Osteoblast (primary cell): ENCODE results near the gene SMIM29. TPM values are rescaled to one million over a fixed set of nuclear protein-coding genes. Genes with fewer than 3 reads are reported as not detected.

Source experiments
- DNase-seq: peaks from one replicate; pipeline ENCODE4 v3.0.0; 2011; ENCODE audit warnings: low spot score, mixed read lengths; ENCODE audit not compliant: insufficient read length; ENCODE audit errors: missing footprints
- H2AFZ ChIP-seq: 2 replicates; pipeline ENCODE4 v1.6.0; 2011; ENCODE audit warnings: mild to moderate bottlenecking, low read length
- H3K27ac ChIP-seq: 2 replicates; pipeline ENCODE4 v1.5.1; 2011; ENCODE audit warnings: mild to moderate bottlenecking, low read depth, low read length, moderate library complexity
- H3K27me3 ChIP-seq: 2 replicates; pipeline ENCODE4 v1.6.0; 2012; ENCODE audit warnings: mild to moderate bottlenecking, control low read depth, inconsistent platforms, low read length, moderate library complexity; ENCODE audit not compliant: insufficient read depth
- H3K36me3 ChIP-seq: 2 replicates; pipeline ENCODE4 v1.5.1; 2011; ENCODE audit warnings: mild to moderate bottlenecking, low read length, control low read depth, moderate library complexity; ENCODE audit not compliant: insufficient read depth
- H3K4me1 ChIP-seq: 2 replicates; pipeline ENCODE4 v1.5.1; 2011; ENCODE audit warnings: mild to moderate bottlenecking, low read length, control low read depth, moderate library complexity; ENCODE audit not compliant: insufficient read depth
- H3K4me2 ChIP-seq: 2 replicates; pipeline ENCODE4 v1.6.0; 2011; ENCODE audit warnings: mild to moderate bottlenecking, low read length; ENCODE audit not compliant: insufficient read depth
- H3K4me3 ChIP-seq: fragments of 200-600 bp; sonication (generic); 3 replicates; pipeline ENCODE4 v1.5.1; 2012; ENCODE audit warnings: mild to moderate bottlenecking, low read length, inconsistent platforms; ENCODE audit not compliant: insufficient read depth
- H3K79me2 ChIP-seq: 2 replicates; pipeline ENCODE4 v1.6.0; 2012; ENCODE audit warnings: mild to moderate bottlenecking, low read length, control low read depth, inconsistent platforms; ENCODE audit not compliant: insufficient read depth
- H3K9me3 ChIP-seq: 2 replicates; pipeline ENCODE4 v1.5.1; 2011; ENCODE audit warnings: low read depth, low read length, control low read depth
- H4K20me1 ChIP-seq: 2 replicates; pipeline ENCODE4 v1.6.0; 2012; ENCODE audit warnings: mild to moderate bottlenecking, low read length, control low read depth; ENCODE audit not compliant: insufficient read depth
- total RNA-seq: library from RNA; depleted of rRNA; stranded (reverse); fragments of >200 nt; gene quantifications from 2 replicates; pipeline ENCODE4 v1.2.3, GENCODE V29; 2012
- TF ChIP-seq, protein P1 (sequence below): IDR thresholded peaks from 2 replicates; pipeline ENCODE4 v1.5.1; 2011; ENCODE audit warnings: mild to moderate bottlenecking, low read depth, low read length, moderate library complexity; ENCODE audit errors: extremely low read depth

The SMIM29 gene
- total RNA-seq = 35.1 and 44.2 TPM in 2 replicates

GRCh38 chr6:34248727-34249468 lies at the start of gene SMIM29:
TSS of gene SMIM29 (minus strand) at chr6:34249006. CDS start at chr6:34247791, 1,215 bp downstream.
- DNase-seq = peak; percentile 99
- H3K4me3 ChIP-seq = peak within 1 kb of the TSS; percentile 94
- peaks cover 4% of the 10 kb centered on the region for H3K36me3 ChIP-seq
- peak within 1 kb of the TSS; percentile 98 for H2AFZ ChIP-seq
- no peaks in the 10 kb centered on the region for H3K27me3 ChIP-seq
- H4K20me1 ChIP-seq = peaks cover 8% of the 10 kb centered on the region
- H3K27ac ChIP-seq = peak within 1 kb of the TSS; percentile 80
- no peaks in the 10 kb centered on the region for H3K9me3 ChIP-seq
- peaks cover 18% of the 10 kb centered on the region for H3K79me2 ChIP-seq
- H3K4me1 ChIP-seq = peaks cover 24% of the 10 kb centered on the region
- H3K4me2 ChIP-seq = peak within 1 kb of the TSS; percentile 99
- TF ChIP-seq, protein P1, sequence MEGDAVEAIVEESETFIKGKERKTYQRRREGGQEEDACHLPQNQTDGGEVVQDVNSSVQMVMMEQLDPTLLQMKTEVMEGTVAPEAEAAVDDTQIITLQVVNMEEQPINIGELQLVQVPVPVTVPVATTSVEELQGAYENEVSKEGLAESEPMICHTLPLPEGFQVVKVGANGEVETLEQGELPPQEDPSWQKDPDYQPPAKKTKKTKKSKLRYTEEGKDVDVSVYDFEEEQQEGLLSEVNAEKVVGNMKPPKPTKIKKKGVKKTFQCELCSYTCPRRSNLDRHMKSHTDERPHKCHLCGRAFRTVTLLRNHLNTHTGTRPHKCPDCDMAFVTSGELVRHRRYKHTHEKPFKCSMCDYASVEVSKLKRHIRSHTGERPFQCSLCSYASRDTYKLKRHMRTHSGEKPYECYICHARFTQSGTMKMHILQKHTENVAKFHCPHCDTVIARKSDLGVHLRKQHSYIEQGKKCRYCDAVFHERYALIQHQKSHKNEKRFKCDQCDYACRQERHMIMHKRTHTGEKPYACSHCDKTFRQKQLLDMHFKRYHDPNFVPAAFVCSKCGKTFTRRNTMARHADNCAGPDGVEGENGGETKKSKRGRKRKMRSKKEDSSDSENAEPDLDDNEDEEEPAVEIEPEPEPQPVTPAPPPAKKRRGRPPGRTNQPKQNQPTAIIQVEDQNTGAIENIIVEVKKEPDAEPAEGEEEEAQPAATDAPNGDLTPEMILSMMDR = peak; percentile 67

GRCh38 chr6:34295721-34296120 lies 46.9 kb upstream of the SMIM29 start:
- Histone ChIP-seq H3K4me3 (no peak overlapping the region), H2AFZ (no peak overlapping the region), H3K79me2 (peaks cover 18% of the 10 kb centered on the region), H3K36me3 (peaks cover 14% of the 10 kb centered on the region), H3K9me3 (no peaks in the 10 kb centered on the region), H3K4me2 (no peak overlapping the region), H3K27me3 (no peaks in the 10 kb centered on the region), H3K27ac (no peak overlapping the region), H3K4me1 (no peaks in the 10 kb centered on the region), H4K20me1 (peaks cover 12% of the 10 kb centered on the region)
- no peak for DNase-seq
- TF ChIP-seq, protein P1 = no peak

DNA sequence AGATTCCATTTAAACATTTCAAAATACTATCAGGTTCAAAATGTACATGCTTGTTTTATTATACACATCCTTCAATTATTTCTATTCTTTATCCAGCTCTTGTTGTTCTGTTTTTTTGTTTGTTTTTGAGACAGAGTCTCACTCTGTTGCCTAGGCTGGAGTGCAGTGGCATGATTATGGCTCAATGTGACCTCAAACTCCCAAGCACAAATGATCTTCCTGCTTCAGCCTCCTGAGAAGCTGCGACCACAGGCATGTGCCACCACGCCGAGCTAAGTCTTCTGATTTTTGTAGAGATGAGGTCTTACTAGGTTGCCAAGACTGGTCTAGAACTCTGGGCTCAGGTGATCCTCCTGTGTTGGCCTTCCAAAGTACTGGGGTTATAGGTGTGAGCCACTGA lies 44.1 kb upstream of the SMIM29 start:
- no peak overlapping the region for H3K4me2 ChIP-seq
- peaks cover 7% of the 10 kb centered on the region for H4K20me1 ChIP-seq
- H3K79me2 ChIP-seq = peaks cover 6% of the 10 kb centered on the region
- no peaks in the 10 kb centered on the region for H3K4me1 ChIP-seq
- H3K36me3 ChIP-seq = peaks cover 24% of the 10 kb centered on the region
- TF ChIP-seq, protein P1 = no peak
- H3K9me3 ChIP-seq = no peaks in the 10 kb centered on the region
- no peaks in the 10 kb centered on the region for H3K27me3 ChIP-seq
- no peak overlapping the region for H2AFZ ChIP-seq
- no peak overlapping the region for H3K4me3 ChIP-seq
- no peak for DNase-seq
- H3K27ac ChIP-seq = no peak overlapping the region

GRCh38 chr6:34289137-34289536 lies 40.3 kb upstream of the SMIM29 start:
- Histone ChIP-seq H3K4me1 (peaks cover 8% of the 10 kb centered on the region), H4K20me1 (peaks cover 4% of the 10 kb centered on the region), H3K27ac (no peak overlapping the region), H3K4me2 (no peak overlapping the region), H3K9me3 (no peaks in the 10 kb centered on the region), H3K36me3 (peaks cover 26% of the 10 kb centered on the region), H2AFZ (no peak overlapping the region), H3K79me2 (no peaks in the 10 kb centered on the region), H3K4me3 (no peak overlapping the region), H3K27me3 (no peaks in the 10 kb centered on the region)
- DNase-seq = no peak
- TF ChIP-seq, protein P1 = no peak
